HCT116 (cell line): Measurements from ENCODE around the gene IPP. TPM values are rescaled to one million over a fixed set of nuclear protein-coding genes. Genes with fewer than 3 reads are reported as not detected.

Experiments
- ATAC-seq: fragments of 200-7000 bp; cut with Tn5 transposase; 2 replicates; pipeline ENCODE4 v1.9.1; 2020; ENCODE audit warnings: mild to moderate bottlenecking, moderate library complexity
- BruUV-seq: library from RNA; stranded (reverse); fragments of 400-500 nt; replicated peaks from 2 replicates; lab custom pipeline; 2021; lab: Mats Ljungman, UMichigan
- CTCF ChIA-PET: fragments of 300-600 bp; sonication (Branson Sonifier 250); formaldehyde crosslinking; loops from one replicate; lab custom pipeline; 2021; ENCODE audit warnings: antibody characterized with exemption; lab: Charles Lee
- POLR2A ChIA-PET: fragments of 300-600, 350-600 bp; sonication (Branson Sonifier 250); formaldehyde crosslinking; loops from one replicate; lab custom pipeline; 2021; ENCODE audit warnings: antibody characterized with exemption; lab: Charles Lee
- RAD21 ChIA-PET, 2 experiments: fragments of 300-600 bp; sonication (Branson Sonifier 250); formaldehyde crosslinking; loops; one replicate each; lab custom pipeline; 2023; ENCODE audit warnings: low total read pairs in 2 of 2; ENCODE audit not compliant: uncharacterized antibody in 2 of 2, unreplicated experiment in 2 of 2, low non-redundant PET in 1 of 2; lab: Charles Lee
- DNase-seq: peaks from one replicate; pipeline ENCODE4 v3.0.0-alpha.2; 2010; ENCODE audit warnings: low read depth, low spot score
- H2AFZ ChIP-seq: fragments of 200-600 bp; shearing (Covaris generic), sonication (generic); 2 replicates; pipeline ENCODE4 v1.6.1; 2017; ENCODE audit warnings: low read depth, mixed run types, mixed read lengths, antibody characterized with exemption, low read length; ENCODE audit not compliant: poor library complexity, severe bottlenecking
- H3K27ac ChIP-seq: 2 replicates; pipeline ENCODE4 v1.5.1; 2012; ENCODE audit warnings: low read depth, low read length
- H3K27me3 ChIP-seq: fragments of 200-600 bp; sonication (generic); 2 replicates; pipeline ENCODE4 v1.6.1; 2016; ENCODE audit warnings: mixed run types, low read length, mixed read lengths; ENCODE audit not compliant: insufficient read depth
- H3K36me3 ChIP-seq, 2 experiments: fragments of 200-500 bp in 1 of 2; fragments of 200-600 bp in 1 of 2; sonication (Bioruptor generic) in 1 of 2; sonication (generic) in 1 of 2; 2 replicates each; pipeline versions ENCODE4 v1.5.1 to v1.6.1; 2014 to 2016; ENCODE audit warnings: low read length in 2 of 2, inconsistent platforms in 1 of 2, mixed read lengths in 1 of 2, mixed run types in 1 of 2; ENCODE audit not compliant: insufficient read depth in 2 of 2, control insufficient read depth in 1 of 2
- H3K4me1 ChIP-seq, 2 experiments: fragments of 200-600 bp in 1 of 2; sonication (generic) in 1 of 2; 2 replicates each; pipeline versions ENCODE4 v1.5.1 to v1.6.1; 2012 to 2017; ENCODE audit warnings: low read length in 2 of 2, inconsistent platforms in 1 of 2, mild to moderate bottlenecking in 1 of 2, mixed read lengths in 1 of 2, mixed run types in 1 of 2, moderate library complexity in 1 of 2; ENCODE audit not compliant: insufficient read depth in 2 of 2, control insufficient read depth in 1 of 2
- H3K4me2 ChIP-seq: fragments of 200-600 bp; sonication (generic); 2 replicates; pipeline ENCODE4 v1.6.1; 2017; ENCODE audit warnings: mixed run types, low read length, mixed read lengths
- H3K4me3 ChIP-seq, 2 experiments: fragments of 200-600 bp in 1 of 2; sonication (generic) in 1 of 2; replicated peaks in 1 of 2; 2 replicates each; pipeline ENCODE4 v1.5.1; 2011 to 2016; ENCODE audit warnings: low read length in 2 of 2, control low read depth in 1 of 2, low read depth in 1 of 2, mild to moderate bottlenecking in 1 of 2, mixed read lengths in 1 of 2, mixed run types in 1 of 2
- H3K79me2 ChIP-seq: fragments of 200-600 bp; sonication (generic); 2 replicates; pipeline ENCODE4 v1.6.1; 2017; ENCODE audit warnings: mild to moderate bottlenecking, mixed run types, low read length, moderate library complexity, mixed read lengths; ENCODE audit not compliant: insufficient read depth
- H3K9ac ChIP-seq: fragments of 200-600 bp; sonication (generic); 2 replicates; pipeline ENCODE4 v1.6.1; 2016; ENCODE audit warnings: low read length, mixed read lengths
- H3K9me2 ChIP-seq: fragments of 200-600 bp; sonication (generic), shearing (Covaris generic); 2 replicates; pipeline ENCODE4 v1.6.1; 2017; ENCODE audit warnings: mixed run types, mild to moderate bottlenecking, moderate library complexity; ENCODE audit not compliant: insufficient read depth
- H3K9me3 ChIP-seq, 2 experiments: fragments of 200-500 bp in 1 of 2; fragments of 200-600 bp in 1 of 2; sonication (Bioruptor generic) in 1 of 2; sonication (generic) in 1 of 2; 2 replicates each; pipeline ENCODE4 v1.6.1; 2014 to 2017; ENCODE audit warnings: low read length in 2 of 2, mixed read lengths in 2 of 2, inconsistent platforms in 1 of 2, low read depth in 1 of 2, mild to moderate bottlenecking in 1 of 2, mixed run types in 1 of 2, moderate library complexity in 1 of 2; ENCODE audit not compliant: control insufficient read depth in 1 of 2, insufficient read depth in 1 of 2
- H4K20me1 ChIP-seq: fragments of 200-600 bp; sonication (generic), shearing (Covaris generic); 2 replicates; pipeline ENCODE4 v1.6.1; 2017; ENCODE audit warnings: mixed run types, mild to moderate bottlenecking, moderate library complexity; ENCODE audit not compliant: insufficient read depth
- ATF3 ChIP-seq: IDR thresholded peaks from 2 replicates; pipeline ENCODE4 v1.6.1; 2012
- CBX3 ChIP-seq: IDR thresholded peaks from 2 replicates; pipeline ENCODE4 v1.6.1; 2012; ENCODE audit warnings: low read depth
- CEBPB ChIP-seq: IDR thresholded peaks from 2 replicates; pipeline ENCODE4 v1.6.1; 2012; ENCODE audit warnings: low read depth
- CTCF ChIP-seq, 3 experiments: fragments of 200-600 bp in 1 of 3; sonication (generic) in 1 of 3; IDR thresholded peaks in 2 of 3; conservative IDR thresholded peaks in 1 of 3; 2 replicates each; pipeline ENCODE4 v1.5.1; 2012 to 2017; ENCODE audit warnings: low read depth in 2 of 3, low read length in 2 of 3, antibody characterized with exemption in 1 of 3, borderline replicate concordance in 1 of 3, control low read depth in 1 of 3, mild to moderate bottlenecking in 1 of 3, mixed read lengths in 1 of 3, mixed run types in 1 of 3, moderate library complexity in 1 of 3; ENCODE audit not compliant: insufficient read depth in 1 of 3
- EGR1 ChIP-seq: IDR thresholded peaks from 2 replicates; pipeline ENCODE4 v1.6.1; 2012; ENCODE audit warnings: low read depth
- EZH2phosphoT487 ChIP-seq: fragments of 200-600 bp; IDR thresholded peaks from 2 replicates; pipeline ENCODE4 v1.6.1; 2018; ENCODE audit warnings: antibody characterized with exemption, borderline replicate concordance
- FOSL1 ChIP-seq: IDR thresholded peaks from 2 replicates; pipeline ENCODE4 v1.6.1; 2012; ENCODE audit warnings: low read depth
- MAX ChIP-seq: IDR thresholded peaks from 2 replicates; pipeline ENCODE4 v1.6.1; 2012
- POLR2A ChIP-seq: IDR thresholded peaks from 2 replicates; pipeline ENCODE4 v1.7.0; 2011; ENCODE audit warnings: borderline replicate concordance; ENCODE audit not compliant: insufficient read depth, insufficient read length; ENCODE audit errors: extremely low read depth
- POLR2AphosphoS5 ChIP-seq: IDR thresholded peaks from 2 replicates; pipeline ENCODE4 v1.6.1; 2011; ENCODE audit warnings: mild to moderate bottlenecking, low read depth, low read length, moderate library complexity
- RAD21 ChIP-seq: IDR thresholded peaks from 2 replicates; pipeline ENCODE4 v1.6.1; 2012; ENCODE audit warnings: low read depth, mild to moderate bottlenecking
- SIN3A ChIP-seq: IDR thresholded peaks from 2 replicates; pipeline ENCODE4 v1.6.1; 2012; ENCODE audit warnings: low read depth
- SRF ChIP-seq: IDR thresholded peaks from 2 replicates; pipeline ENCODE4 v1.6.1; 2012; ENCODE audit warnings: low read depth
- TCF7L2 ChIP-seq: IDR thresholded peaks from 2 replicates; pipeline ENCODE4 v1.7.0; 2011; ENCODE audit warnings: borderline replicate concordance, inconsistent platforms; ENCODE audit not compliant: insufficient read depth, insufficient read length; ENCODE audit errors: extremely low read depth
- YY1 ChIP-seq: IDR thresholded peaks from 2 replicates; pipeline ENCODE4 v1.6.1; 2011; ENCODE audit warnings: low read length, low read depth, moderate library complexity, mild to moderate bottlenecking; ENCODE audit not compliant: insufficient replicate concordance; ENCODE audit errors: extremely low read depth
- intact Hi-C: fragments of 100-400 bp; cut with micrococcal nuclease; formaldehyde crosslinking; loops from 2 replicates; pipeline ENCODE4 v1.10.0; 2022
- total RNA-seq: library from RNA; stranded (reverse); gene quantifications from one replicate; pipeline ENCODE4 v1.2.1, GENCODE V29; 2021; ENCODE audit not compliant: unreplicated experiment

Gene IPP
- total RNA-seq, 1 experiment from 2014 or later = 13.8 TPM

- TF ChIP-seq CTCF (IDR thresholded peaks at IDR 0.05 in 2 of 3, conservative IDR thresholded peaks at IDR 0.05 in 1 of 3; ENCODE audit: borderline replicate concordance in 1 of 3, insufficient read depth in 1 of 3, low read depth in 2 of 3, low read length in 2 of 3) = no peak
These were observed 64.0 kb downstream of the IPP start, which contains the start of gene GPBP1L1 (continued) for GRCh38 chr1:45686288-45687013.

GRCh38 chr1:45686015-45686287 is 64.5 kb downstream of the IPP start:
- H3K27me3 ChIP-seq = no peaks in the 10 kb centered on the region
- ATAC-seq = no peak
- BruUV-seq = no TSS peak
- TF ChIP-seq EGR1 (no peak), EZH2phosphoT487 (no peak), POLR2A (no peak), SRF (no peak), POLR2AphosphoS5 (no peak), FOSL1 (no peak), YY1 (no peak), MAX (no peak), SIN3A (no peak), RAD21 (no peak), CTCF (IDR thresholded peaks at IDR 0.05 in 2 of 3, conservative IDR thresholded peaks at IDR 0.05 in 1 of 3; ENCODE audit: borderline replicate concordance in 1 of 3, insufficient read depth in 1 of 3, low read depth in 2 of 3, low read length in 2 of 3) (no peak), CEBPB (no peak), TCF7L2 (no peak), CBX3 (no peak), ATF3 (no peak)
- TF ChIP-seq, all 23 proteins: peak for 0
- Histone ChIP-seq H3K4me2 (peak overlapping the region; percentile 89), H3K79me2 (peaks cover 84% of the 10 kb centered on the region), H4K20me1 (peaks cover 10% of the 10 kb centered on the region; the same call in 1 of the 2 replicates), H3K4me1 (peaks cover 3 to 23% of the 10 kb centered on the region in 2 experiments; a peak in 3 of 4 replicates), H3K4me3 (peak overlapping the region; percentile 56 to 77), H3K9me2 (no peaks in the 10 kb centered on the region), H2AFZ (no peak overlapping the region), H3K36me3 (peaks cover 0 to 5% of the 10 kb centered on the region in 2 experiments; a peak in 3 of 4 replicates), H3K9me3 (no peaks in the 10 kb centered on the region), H3K9ac (peak overlapping the region; percentile 91), H3K27ac (peak overlapping the region; percentile 94)
- POLR2A ChIA-PET = interaction anchor here (1.2 to 1.5 kb wide), 5 partner anchors 9 to 495 kb away, joined by 3 to 6 read pairs (median 4); partner anchors contain the start of genes CCDC163, MMACHC and PRDX1
- RAD21 ChIA-PET = no interaction called here
- CTCF ChIA-PET = interaction anchor here (1.4 kb wide), 1 partner anchor 9 kb away, joined by 4 read pairs; no protein-coding TSS in a partner anchor
- intact Hi-C loops = loop anchor here (2.0 to 10.0 kb wide), 3 partner anchors 65 to 161 kb away; partner anchors contain the start of genes IPP, MAST2 and PRDX1
- peak; percentile 4 for DNase-seq
